ENCODE measurements around the gene STAT2.

GRCh38 chr12:56304276-56304675, 55.6 kb downstream of the STAT2 start:
- TF ChIP-seq CTCF (conservative IDR thresholded peaks at IDR 0.05; ENCODE audit: low read length) = no peak
- TF ChIP-seq EZH2phosphoT487 (IDR thresholded peaks at IDR 0.05; ENCODE audit: borderline replicate concordance) = no peak

All from Loucy (cell line).